HCT116 (cell line): ENCODE data around the gene MNAT1. TPM values are rescaled to one million over a fixed set of nuclear protein-coding genes. Genes with fewer than 3 reads are reported as not detected.

ENCODE experiments used
- ATAC-seq: fragments of 200-7000 bp; cut with Tn5 transposase; 2 replicates; pipeline ENCODE4 v1.9.1; 2020; ENCODE audit warnings: mild to moderate bottlenecking, moderate library complexity
- BruUV-seq: library from RNA; stranded (reverse); fragments of 400-500 nt; replicated peaks from 2 replicates; lab custom pipeline; 2021; lab: Mats Ljungman, UMichigan
- CTCF ChIA-PET: fragments of 300-600 bp; sonication (Branson Sonifier 250); formaldehyde crosslinking; loops from one replicate; lab custom pipeline; 2021; ENCODE audit warnings: antibody characterized with exemption; lab: Charles Lee
- POLR2A ChIA-PET: fragments of 300-600, 350-600 bp; sonication (Branson Sonifier 250); formaldehyde crosslinking; loops from one replicate; lab custom pipeline; 2021; ENCODE audit warnings: antibody characterized with exemption; lab: Charles Lee
- RAD21 ChIA-PET, 2 experiments: fragments of 300-600 bp; sonication (Branson Sonifier 250); formaldehyde crosslinking; loops; one replicate each; lab custom pipeline; 2023; ENCODE audit warnings: low total read pairs in 2 of 2; ENCODE audit not compliant: uncharacterized antibody in 2 of 2, unreplicated experiment in 2 of 2, low non-redundant PET in 1 of 2; lab: Charles Lee
- DNase-seq: peaks from one replicate; pipeline ENCODE4 v3.0.0-alpha.2; 2010; ENCODE audit warnings: low read depth, low spot score
- H2AFZ ChIP-seq: fragments of 200-600 bp; shearing (Covaris generic), sonication (generic); 2 replicates; pipeline ENCODE4 v1.6.1; 2017; ENCODE audit warnings: low read depth, mixed run types, mixed read lengths, antibody characterized with exemption, low read length; ENCODE audit not compliant: poor library complexity, severe bottlenecking
- H3K27ac ChIP-seq: 2 replicates; pipeline ENCODE4 v1.5.1; 2012; ENCODE audit warnings: low read depth, low read length
- H3K27me3 ChIP-seq: fragments of 200-600 bp; sonication (generic); 2 replicates; pipeline ENCODE4 v1.6.1; 2016; ENCODE audit warnings: mixed run types, low read length, mixed read lengths; ENCODE audit not compliant: insufficient read depth
- H3K36me3 ChIP-seq, 2 experiments: fragments of 200-500 bp in 1 of 2; fragments of 200-600 bp in 1 of 2; sonication (Bioruptor generic) in 1 of 2; sonication (generic) in 1 of 2; 2 replicates each; pipeline versions ENCODE4 v1.5.1 to v1.6.1; 2014 to 2016; ENCODE audit warnings: low read length in 2 of 2, inconsistent platforms in 1 of 2, mixed read lengths in 1 of 2, mixed run types in 1 of 2; ENCODE audit not compliant: insufficient read depth in 2 of 2, control insufficient read depth in 1 of 2
- H3K4me1 ChIP-seq, 2 experiments: fragments of 200-600 bp in 1 of 2; sonication (generic) in 1 of 2; 2 replicates each; pipeline versions ENCODE4 v1.5.1 to v1.6.1; 2012 to 2017; ENCODE audit warnings: low read length in 2 of 2, inconsistent platforms in 1 of 2, mild to moderate bottlenecking in 1 of 2, mixed read lengths in 1 of 2, mixed run types in 1 of 2, moderate library complexity in 1 of 2; ENCODE audit not compliant: insufficient read depth in 2 of 2, control insufficient read depth in 1 of 2
- H3K4me2 ChIP-seq: fragments of 200-600 bp; sonication (generic); 2 replicates; pipeline ENCODE4 v1.6.1; 2017; ENCODE audit warnings: mixed run types, low read length, mixed read lengths
- H3K4me3 ChIP-seq, 2 experiments: fragments of 200-600 bp in 1 of 2; sonication (generic) in 1 of 2; replicated peaks in 1 of 2; 2 replicates each; pipeline ENCODE4 v1.5.1; 2011 to 2016; ENCODE audit warnings: low read length in 2 of 2, control low read depth in 1 of 2, low read depth in 1 of 2, mild to moderate bottlenecking in 1 of 2, mixed read lengths in 1 of 2, mixed run types in 1 of 2
- H3K79me2 ChIP-seq: fragments of 200-600 bp; sonication (generic); 2 replicates; pipeline ENCODE4 v1.6.1; 2017; ENCODE audit warnings: mild to moderate bottlenecking, mixed run types, low read length, moderate library complexity, mixed read lengths; ENCODE audit not compliant: insufficient read depth
- H3K9ac ChIP-seq: fragments of 200-600 bp; sonication (generic); 2 replicates; pipeline ENCODE4 v1.6.1; 2016; ENCODE audit warnings: low read length, mixed read lengths
- H3K9me2 ChIP-seq: fragments of 200-600 bp; sonication (generic), shearing (Covaris generic); 2 replicates; pipeline ENCODE4 v1.6.1; 2017; ENCODE audit warnings: mixed run types, mild to moderate bottlenecking, moderate library complexity; ENCODE audit not compliant: insufficient read depth
- H3K9me3 ChIP-seq, 2 experiments: fragments of 200-500 bp in 1 of 2; fragments of 200-600 bp in 1 of 2; sonication (Bioruptor generic) in 1 of 2; sonication (generic) in 1 of 2; 2 replicates each; pipeline ENCODE4 v1.6.1; 2014 to 2017; ENCODE audit warnings: low read length in 2 of 2, mixed read lengths in 2 of 2, inconsistent platforms in 1 of 2, low read depth in 1 of 2, mild to moderate bottlenecking in 1 of 2, mixed run types in 1 of 2, moderate library complexity in 1 of 2; ENCODE audit not compliant: control insufficient read depth in 1 of 2, insufficient read depth in 1 of 2
- H4K20me1 ChIP-seq: fragments of 200-600 bp; sonication (generic), shearing (Covaris generic); 2 replicates; pipeline ENCODE4 v1.6.1; 2017; ENCODE audit warnings: mixed run types, mild to moderate bottlenecking, moderate library complexity; ENCODE audit not compliant: insufficient read depth
- ATF3 ChIP-seq: IDR thresholded peaks from 2 replicates; pipeline ENCODE4 v1.6.1; 2012
- CBX3 ChIP-seq: IDR thresholded peaks from 2 replicates; pipeline ENCODE4 v1.6.1; 2012; ENCODE audit warnings: low read depth
- CEBPB ChIP-seq: IDR thresholded peaks from 2 replicates; pipeline ENCODE4 v1.6.1; 2012; ENCODE audit warnings: low read depth
- EGR1 ChIP-seq: IDR thresholded peaks from 2 replicates; pipeline ENCODE4 v1.6.1; 2012; ENCODE audit warnings: low read depth
- ELF1 ChIP-seq: IDR thresholded peaks from 2 replicates; pipeline ENCODE4 v1.6.1; 2012; ENCODE audit warnings: low read depth, borderline replicate concordance
- EZH2 ChIP-seq: fragments of 200-600 bp; sonication (generic); IDR thresholded peaks from 2 replicates; pipeline ENCODE4 v1.6.1; 2017; ENCODE audit warnings: antibody characterized with exemption, mixed run types
- EZH2phosphoT487 ChIP-seq: fragments of 200-600 bp; IDR thresholded peaks from 2 replicates; pipeline ENCODE4 v1.6.1; 2018; ENCODE audit warnings: antibody characterized with exemption, borderline replicate concordance
- JUND ChIP-seq: IDR thresholded peaks from 2 replicates; pipeline ENCODE4 v1.6.1; 2012
- POLR2A ChIP-seq: IDR thresholded peaks from 2 replicates; pipeline ENCODE4 v1.7.0; 2011; ENCODE audit warnings: borderline replicate concordance; ENCODE audit not compliant: insufficient read depth, insufficient read length; ENCODE audit errors: extremely low read depth
- POLR2AphosphoS5 ChIP-seq: IDR thresholded peaks from 2 replicates; pipeline ENCODE4 v1.6.1; 2011; ENCODE audit warnings: mild to moderate bottlenecking, low read depth, low read length, moderate library complexity
- RAD21 ChIP-seq: IDR thresholded peaks from 2 replicates; pipeline ENCODE4 v1.6.1; 2012; ENCODE audit warnings: low read depth, mild to moderate bottlenecking
- REST ChIP-seq: IDR thresholded peaks from 2 replicates; pipeline ENCODE4 v1.6.1; 2012; ENCODE audit warnings: low read depth
- SIN3A ChIP-seq: IDR thresholded peaks from 2 replicates; pipeline ENCODE4 v1.6.1; 2012; ENCODE audit warnings: low read depth
- SP1 ChIP-seq: IDR thresholded peaks from 2 replicates; pipeline ENCODE4 v1.6.1; 2012; ENCODE audit warnings: low read depth
- SRF ChIP-seq: IDR thresholded peaks from 2 replicates; pipeline ENCODE4 v1.6.1; 2012; ENCODE audit warnings: low read depth
- TCF7L2 ChIP-seq: IDR thresholded peaks from 2 replicates; pipeline ENCODE4 v1.7.0; 2011; ENCODE audit warnings: borderline replicate concordance, inconsistent platforms; ENCODE audit not compliant: insufficient read depth, insufficient read length; ENCODE audit errors: extremely low read depth
- YY1 ChIP-seq: IDR thresholded peaks from 2 replicates; pipeline ENCODE4 v1.6.1; 2011; ENCODE audit warnings: low read length, low read depth, moderate library complexity, mild to moderate bottlenecking; ENCODE audit not compliant: insufficient replicate concordance; ENCODE audit errors: extremely low read depth
- ZBTB33 ChIP-seq: IDR thresholded peaks from 2 replicates; pipeline ENCODE4 v1.6.1; 2011; ENCODE audit warnings: mild to moderate bottlenecking, low read length, moderate library complexity; ENCODE audit not compliant: insufficient replicate concordance; ENCODE audit errors: extremely low read depth
- ZFX ChIP-seq: fragments of 450-650 bp; IDR thresholded peaks from 2 replicates; pipeline ENCODE4 v1.6.1; 2017
- ZNF274 ChIP-seq: fragments of 200-500 bp; sonication (Bioruptor generic); IDR thresholded peaks from 2 replicates; pipeline ENCODE4 v1.6.1; 2014; ENCODE audit warnings: mild to moderate bottlenecking, low read depth, low read length, inconsistent platforms
- intact Hi-C: fragments of 100-400 bp; cut with micrococcal nuclease; formaldehyde crosslinking; loops from 2 replicates; pipeline ENCODE4 v1.10.0; 2022
- total RNA-seq: library from RNA; stranded (reverse); gene quantifications from one replicate; pipeline ENCODE4 v1.2.1, GENCODE V29; 2021; ENCODE audit not compliant: unreplicated experiment

The MNAT1 gene
- total RNA-seq, 1 experiment from 2014 or later: 49.3 TPM

GRCh38 chr14:60878536-60878935 is 144.0 kb downstream of the MNAT1 start:
- ATAC-seq (no peak), DNase-seq (no peak)
- Histone ChIP-seq H3K9ac (no peak overlapping the region), H3K27me3 (no peaks in the 10 kb centered on the region), H3K4me2 (no peak overlapping the region), H3K27ac (no peak overlapping the region), H2AFZ (no peak overlapping the region), H4K20me1 (no peaks in the 10 kb centered on the region; the same call in 1 of the 2 replicates), H3K79me2 (no peaks in the 10 kb centered on the region), H3K4me3 (no peak overlapping the region), H3K36me3 (no peaks in the 10 kb centered on the region; a peak in 1 of 4 replicates), H3K9me2 (no peaks in the 10 kb centered on the region), H3K9me3 (peaks cover 0 to under 1% of the 10 kb centered on the region in 2 experiments; a peak in 1 of 4 replicates), H3K4me1 (no peaks in the 10 kb centered on the region)
- POLR2A ChIA-PET: interaction anchor here (1.1 kb wide), 1 partner anchor 29 kb away, joined by 3 read pairs; no protein-coding TSS in a partner anchor
- TF ChIP-seq REST (no peak), ZNF274 (no peak), ELF1 (no peak), EGR1 (no peak), CBX3 (no peak), TCF7L2 (no peak), SP1 (no peak), EZH2phosphoT487 (no peak), POLR2AphosphoS5 (no peak), EZH2 (no peak), POLR2A (no peak), ZFX (no peak), CEBPB (no peak), ZBTB33 (no peak), JUND (no peak), SIN3A (no peak), SRF (no peak), ATF3 (no peak), RAD21 (no peak), YY1 (no peak)
- intact Hi-C loops: no loop called here
- BruUV-seq: no TSS peak
- CTCF ChIA-PET: no interaction called here
- RAD21 ChIA-PET: no interaction called here
